Neuron (in vitro differentiated cells): Measurements from ENCODE around the gene OTOA.
"Not testable (repeated sequence)": the region's sequence is repeated elsewhere in the genome, so short reads cannot be mapped to it uniquely, and the experiment has no call there.

Experiments used
- H2AFZ ChIP-seq: one replicate; pipeline ENCODE4 v1.6.1; 2013; ENCODE audit warnings: low read depth, mild to moderate bottlenecking, inconsistent platforms, low read length, moderate library complexity
- H3K27me3 ChIP-seq: one replicate; pipeline ENCODE4 v1.6.1; 2013; ENCODE audit warnings: low read length; ENCODE audit not compliant: insufficient read depth
- H3K36me3 ChIP-seq: one replicate; pipeline ENCODE4 v1.6.1; 2013; ENCODE audit warnings: low read length; ENCODE audit not compliant: insufficient read depth
- H3K4me1 ChIP-seq: one replicate; pipeline ENCODE4 v1.6.1; 2013; ENCODE audit warnings: low read length; ENCODE audit not compliant: insufficient read depth
- H3K4me3 ChIP-seq: 2 replicates; pipeline ENCODE4 v1.5.1; 2013; ENCODE audit warnings: mild to moderate bottlenecking, low read length, moderate library complexity
- H3K9me3 ChIP-seq: one replicate; pipeline ENCODE4 v1.6.1; 2013; ENCODE audit warnings: low read length

Gene OTOA

DNA sequence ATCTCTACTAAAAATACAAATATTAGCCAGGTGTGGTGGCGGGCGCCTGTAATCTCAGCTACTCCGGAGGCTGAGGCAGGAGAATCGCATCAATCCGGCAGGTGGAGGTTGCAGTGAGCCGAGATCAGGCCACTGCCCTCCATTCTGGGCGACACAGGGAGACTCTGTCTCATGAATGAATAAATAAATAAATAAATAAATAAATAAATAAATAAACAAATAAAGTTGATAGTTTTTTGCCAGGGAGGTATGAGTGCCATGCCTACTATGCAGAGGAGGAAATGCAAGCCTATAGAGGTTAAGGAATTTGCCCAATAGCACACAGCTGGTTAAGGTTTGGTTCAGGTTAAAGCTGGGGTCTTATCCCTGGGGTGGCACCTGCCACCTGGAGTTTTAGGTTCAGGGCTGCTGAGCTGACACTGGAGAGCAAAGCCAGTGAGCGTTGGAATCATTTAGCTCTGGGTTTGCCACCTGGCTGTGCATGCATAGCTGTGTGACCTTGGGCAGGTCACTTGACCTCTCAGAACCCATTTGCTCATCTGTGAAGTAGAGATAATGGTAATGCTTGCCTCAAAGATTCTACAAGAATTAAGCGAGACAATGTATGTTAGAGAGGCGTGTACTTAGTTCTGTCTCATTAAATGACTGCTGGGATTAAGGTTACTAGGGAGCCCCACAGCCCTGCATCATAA lies 1.2 kb downstream of the OTOA start:
- Histone ChIP-seq H3K27me3 (no peaks in the 10 kb centered on the region), H3K4me1 (peaks cover 12% of the 10 kb centered on the region), H3K36me3 (no peaks in the 10 kb centered on the region), H3K9me3 (no peaks in the 10 kb centered on the region), H3K4me3 (no peak overlapping the region), H2AFZ (no peak overlapping the region)

DNA sequence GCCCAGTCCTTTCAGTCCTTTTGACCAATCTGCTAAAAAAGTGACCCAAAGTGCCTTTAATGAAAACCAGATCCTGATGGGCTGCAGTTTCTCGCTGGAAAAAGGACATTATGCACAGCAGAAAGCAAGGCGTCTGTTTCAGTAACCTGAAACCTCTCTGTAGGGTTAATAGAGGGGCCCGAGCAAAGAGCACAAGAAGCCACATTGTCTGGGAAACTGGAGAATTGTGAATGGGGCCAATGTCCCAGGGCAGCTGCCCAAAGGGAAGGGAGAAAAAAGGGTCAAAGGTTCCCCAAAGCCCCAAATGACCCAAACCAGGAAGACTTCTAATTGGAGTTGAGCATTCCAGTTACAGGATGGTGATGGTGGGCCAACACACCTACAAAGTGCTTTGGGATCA lies 3.0 kb downstream of the OTOA start:
- no peaks in the 10 kb centered on the region for H3K9me3 ChIP-seq
- H3K36me3 ChIP-seq = no peaks in the 10 kb centered on the region
- H2AFZ ChIP-seq = peak overlapping the region; percentile 39
- no peak overlapping the region for H3K4me3 ChIP-seq
- H3K4me1 ChIP-seq = peaks cover 12% of the 10 kb centered on the region
- H3K27me3 ChIP-seq = no peaks in the 10 kb centered on the region

DNA sequence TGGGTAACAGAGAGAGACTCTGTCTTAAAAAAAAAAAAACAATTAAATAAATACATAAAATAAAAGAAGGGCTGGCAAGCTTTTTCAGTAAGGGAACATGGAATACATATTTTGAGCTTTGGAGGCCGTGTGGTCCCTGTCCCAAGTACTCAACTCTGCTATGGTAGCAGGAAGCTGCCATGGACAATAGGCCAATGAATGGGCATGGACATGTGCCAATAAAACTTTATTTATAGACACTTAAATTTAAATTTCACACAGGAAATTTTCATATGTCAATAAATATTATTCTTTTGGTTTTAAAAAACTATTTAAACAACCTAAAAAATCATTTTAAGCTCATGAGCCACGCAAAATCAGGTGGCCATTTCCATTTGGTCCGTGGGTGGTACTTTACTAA lies 3.8 kb downstream of the OTOA start:
- Histone ChIP-seq H3K36me3 (no peaks in the 10 kb centered on the region), H3K4me3 (no peak overlapping the region)

DNA sequence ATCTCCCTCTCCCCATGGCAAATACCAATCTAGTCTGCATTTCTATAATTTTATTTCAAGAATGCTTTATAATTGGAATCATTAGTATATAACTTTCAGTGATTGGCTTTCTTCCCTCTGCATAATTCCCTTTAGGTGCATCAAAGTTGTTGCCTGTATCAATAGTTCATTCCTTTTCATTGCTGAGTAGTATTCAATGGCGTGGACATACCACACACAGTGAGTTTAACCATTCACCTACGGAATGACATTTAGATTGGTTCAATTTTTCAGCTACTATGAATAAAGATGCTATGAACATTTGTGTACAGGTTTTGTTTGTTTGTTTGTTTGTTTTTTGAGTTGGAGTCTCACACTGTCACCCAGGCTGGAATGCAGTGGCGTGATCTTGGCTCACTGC lies 9.7 kb downstream of the OTOA start:
- Histone ChIP-seq H2AFZ (no peak overlapping the region), H3K4me3 (no peak overlapping the region), H3K9me3 (peaks cover 1% of the 10 kb centered on the region), H3K4me1 (no peaks in the 10 kb centered on the region), H3K36me3 (no peaks in the 10 kb centered on the region), H3K27me3 (no peaks in the 10 kb centered on the region)

More for the DNA sequence above, 3.8 kb downstream of the OTOA start:
- Histone ChIP-seq H3K9me3 (no peaks in the 10 kb centered on the region), H3K27me3 (no peaks in the 10 kb centered on the region), H3K4me1 (peaks cover 12% of the 10 kb centered on the region), H2AFZ (no peak overlapping the region)

DNA sequence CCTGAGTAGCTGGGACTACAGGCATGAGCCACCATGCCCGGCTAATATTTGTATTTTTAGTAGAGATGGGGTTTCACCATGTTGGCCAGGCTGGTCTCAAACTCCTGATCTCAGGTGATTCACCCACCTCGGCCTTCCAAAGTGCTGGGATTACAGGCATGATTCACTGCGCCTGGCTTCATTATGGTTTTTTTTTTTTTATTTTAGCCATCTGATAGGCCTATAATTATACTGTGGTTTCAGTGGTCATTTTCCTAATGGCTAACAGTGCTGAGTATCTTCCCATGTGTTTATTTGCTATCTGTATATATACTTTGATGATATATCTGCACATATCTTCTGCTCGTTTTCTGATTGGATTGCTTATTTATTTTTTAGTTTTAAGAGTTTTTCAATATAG lies 10.7 kb downstream of the OTOA start:
- H3K4me3 ChIP-seq, H3K4me1 ChIP-seq, H3K9me3 ChIP-seq, H3K36me3 ChIP-seq, H2AFZ ChIP-seq, H3K27me3 ChIP-seq: not testable (repeated sequence)

DNA sequence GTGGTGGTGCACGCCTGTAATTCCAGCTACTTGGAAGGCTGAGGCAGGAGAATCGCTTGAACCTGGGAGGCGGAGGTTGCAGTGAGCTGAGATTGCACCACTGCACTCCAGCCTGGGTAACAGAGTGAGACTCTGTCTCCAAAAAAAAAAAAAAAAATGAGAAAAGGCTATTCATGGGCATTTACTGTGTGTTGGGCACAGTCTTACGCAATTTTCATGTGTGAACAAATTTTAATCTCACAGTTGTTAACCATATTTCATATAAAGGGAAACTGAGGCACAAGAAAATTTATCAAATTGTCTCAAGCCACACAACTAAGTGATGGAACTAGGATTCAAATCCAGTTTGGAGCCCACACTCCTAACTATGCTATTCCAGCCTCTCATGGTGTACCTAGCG lies 16.9 kb downstream of the OTOA start:
- not testable (repeated sequence) for H2AFZ ChIP-seq, H3K9me3 ChIP-seq, H3K36me3 ChIP-seq, H3K27me3 ChIP-seq, H3K4me3 ChIP-seq, H3K4me1 ChIP-seq

DNA sequence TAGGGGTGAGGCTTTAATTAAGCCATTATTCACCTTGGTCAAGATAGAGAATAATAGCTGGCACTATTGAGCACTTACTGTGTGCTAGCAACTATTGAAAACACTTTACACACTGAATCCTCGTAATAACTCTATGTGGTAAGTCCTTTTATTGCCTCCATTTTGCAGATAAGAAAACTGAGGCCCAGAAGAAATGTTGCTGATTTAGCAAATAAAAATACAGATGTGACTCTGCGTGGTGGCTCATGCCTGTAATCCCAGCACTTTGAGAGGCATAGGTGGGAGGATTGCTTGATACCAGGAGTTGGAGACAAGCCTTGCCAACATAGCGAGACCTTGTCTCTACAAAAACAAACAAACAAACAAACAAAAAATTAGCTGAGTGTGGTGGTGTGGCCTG lies 19.4 kb downstream of the OTOA start:
- Histone ChIP-seq H3K4me1 (no peaks in the 10 kb centered on the region), H3K9me3 (no peaks in the 10 kb centered on the region), H3K36me3 (no peaks in the 10 kb centered on the region), H2AFZ (no peak overlapping the region), H3K27me3 (no peaks in the 10 kb centered on the region), H3K4me3 (no peak overlapping the region)

DNA sequence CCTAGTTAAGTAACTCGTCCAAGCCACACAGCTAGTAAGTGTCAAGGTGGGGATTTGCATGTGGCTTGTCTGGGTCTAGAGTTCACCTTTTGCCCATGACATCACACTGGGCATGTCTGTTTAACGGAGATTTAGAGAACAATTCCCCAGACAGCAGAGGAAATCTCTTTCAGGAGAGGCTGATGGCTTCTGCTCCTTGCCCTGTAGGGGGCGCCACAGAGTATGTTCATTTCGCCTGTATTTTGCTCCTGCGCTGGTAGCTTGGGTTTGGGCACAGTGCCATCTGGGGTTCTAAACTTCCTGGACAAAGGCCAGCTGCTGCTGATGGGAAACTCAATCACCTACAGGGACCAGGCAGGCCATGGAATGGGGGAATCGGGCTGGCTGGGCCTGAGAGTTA lies 20.4 kb downstream of the OTOA start:
- Histone ChIP-seq H3K9me3 (no peaks in the 10 kb centered on the region), H3K36me3 (no peaks in the 10 kb centered on the region), H3K27me3 (no peaks in the 10 kb centered on the region), H3K4me3 (no peak overlapping the region), H2AFZ (no peak overlapping the region), H3K4me1 (no peaks in the 10 kb centered on the region)

DNA sequence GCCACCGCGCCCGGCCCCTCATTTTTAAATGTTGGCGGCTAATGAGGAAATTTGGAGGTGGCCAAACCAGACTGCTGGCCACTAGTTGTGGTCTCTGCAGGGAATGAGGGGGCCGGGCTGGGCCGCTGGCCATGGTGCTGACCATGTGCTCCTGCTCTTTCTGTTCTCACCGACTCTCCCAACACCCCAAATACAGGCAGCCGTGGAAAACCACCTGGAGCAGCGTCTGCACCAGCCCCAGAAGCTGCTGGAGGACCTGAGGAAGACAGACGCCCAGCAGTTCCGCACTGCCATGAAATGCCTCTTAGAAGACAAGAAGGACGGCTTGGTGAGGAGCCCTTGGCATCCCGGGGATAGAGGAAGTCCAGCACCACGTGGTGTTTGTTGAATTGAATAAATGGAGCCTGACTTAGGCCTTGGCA lies 21.3 kb downstream of the OTOA start:
- Histone ChIP-seq H3K36me3 (no peaks in the 10 kb centered on the region), H3K4me3 (no peak overlapping the region), H3K4me1 (no peaks in the 10 kb centered on the region), H3K9me3 (no peaks in the 10 kb centered on the region), H2AFZ (no peak overlapping the region), H3K27me3 (no peaks in the 10 kb centered on the region)

DNA sequence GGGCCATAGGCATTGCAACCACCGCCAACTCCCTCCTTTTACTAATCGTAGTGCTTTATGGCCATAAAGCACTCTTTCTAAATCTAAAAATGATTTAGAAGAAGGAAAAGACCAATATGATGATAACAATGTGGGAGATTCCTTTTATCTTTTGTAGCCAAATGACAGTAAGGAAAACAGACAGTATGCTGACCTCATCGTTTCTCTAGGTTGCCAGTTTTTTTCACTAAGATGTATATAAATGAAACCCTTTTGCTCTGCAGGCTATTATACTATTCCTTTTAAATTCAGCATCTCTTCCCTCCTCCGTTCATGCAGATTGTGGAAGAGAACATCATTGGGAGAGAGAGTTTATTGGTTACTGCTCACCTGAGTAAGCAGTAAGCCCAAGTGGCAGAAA lies 25.3 kb downstream of the OTOA start:
- Histone ChIP-seq H3K36me3 (no peaks in the 10 kb centered on the region), H3K27me3 (no peaks in the 10 kb centered on the region), H3K4me1 (no peaks in the 10 kb centered on the region), H3K4me3 (no peak overlapping the region), H2AFZ (no peak overlapping the region), H3K9me3 (no peaks in the 10 kb centered on the region)

DNA sequence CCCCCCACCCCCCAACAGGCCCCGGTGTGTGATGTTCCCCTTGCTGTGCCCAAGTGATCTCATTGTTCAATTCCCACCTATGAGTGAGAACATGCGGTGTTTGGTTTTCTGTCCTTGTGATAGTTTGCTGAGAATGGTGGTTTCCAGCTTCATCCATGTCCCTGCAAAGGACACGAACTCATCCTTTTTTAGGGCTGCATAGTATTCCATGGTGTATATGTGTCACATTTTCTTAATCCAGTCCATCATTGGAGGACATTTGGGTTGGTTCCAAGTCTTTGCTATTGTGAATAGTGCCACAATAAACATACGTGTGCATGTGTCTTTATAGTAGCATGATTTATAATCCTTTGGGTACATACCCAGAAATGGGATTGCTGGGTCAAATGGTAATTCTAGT lies 27.2 kb downstream of the OTOA start:
- H2AFZ ChIP-seq, H3K4me1 ChIP-seq, H3K4me3 ChIP-seq, H3K36me3 ChIP-seq, H3K9me3 ChIP-seq, H3K27me3 ChIP-seq: not testable (repeated sequence)

DNA sequence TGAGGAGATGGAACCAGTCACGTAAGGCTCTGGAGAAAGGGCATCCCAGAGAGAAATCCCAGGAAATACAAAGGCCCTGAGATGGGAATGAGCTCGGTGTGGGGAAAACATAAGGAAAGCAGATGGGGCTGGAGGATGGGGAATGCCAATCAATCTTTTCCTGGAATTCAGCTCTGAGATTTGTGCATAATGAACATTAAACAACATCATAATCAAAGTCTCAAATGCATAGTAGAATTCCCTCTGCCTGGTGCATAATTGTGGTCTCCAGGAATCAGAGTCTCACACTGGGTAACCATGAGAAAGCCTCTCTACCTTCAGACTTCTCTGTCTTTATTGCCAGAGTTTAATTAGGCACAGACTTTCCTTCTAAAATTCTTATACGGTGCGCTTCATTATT lies 30.8 kb downstream of the OTOA start:
- Histone ChIP-seq H3K4me3 (no peak overlapping the region), H3K27me3 (no peaks in the 10 kb centered on the region), H3K9me3 (no peaks in the 10 kb centered on the region), H2AFZ (no peak overlapping the region), H3K36me3 (no peaks in the 10 kb centered on the region), H3K4me1 (no peaks in the 10 kb centered on the region)

DNA sequence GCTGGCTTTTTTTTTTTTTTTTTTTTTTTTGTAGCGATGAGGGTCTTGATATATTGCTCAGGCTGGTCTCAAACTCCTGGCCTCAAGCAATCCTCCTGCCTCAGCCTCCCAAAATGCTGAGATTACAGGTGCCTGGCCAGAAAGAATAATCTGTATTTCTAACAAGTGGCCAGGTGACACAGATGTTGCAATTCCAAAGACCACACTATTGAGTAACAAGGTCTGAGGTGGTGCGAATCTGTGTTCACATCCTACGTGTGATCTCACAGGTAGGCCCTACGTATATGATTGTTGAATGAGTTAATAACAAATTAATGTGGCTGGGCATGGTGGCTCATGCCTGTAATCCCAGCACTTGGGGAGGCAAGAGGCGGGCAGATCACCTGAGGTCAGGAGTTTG lies 33.3 kb downstream of the OTOA start:
- Histone ChIP-seq H2AFZ (no peak overlapping the region), H3K4me1 (no peaks in the 10 kb centered on the region), H3K4me3 (no peak overlapping the region), H3K9me3 (no peaks in the 10 kb centered on the region), H3K36me3 (no peaks in the 10 kb centered on the region), H3K27me3 (no peaks in the 10 kb centered on the region)
